ENCODE results near the gene HYAL1. TPM values are rescaled to one million over a fixed set of nuclear protein-coding genes. Genes with fewer than 3 reads are reported as not detected.
A peak's percentile ranks its signal among the peaks of the same experiment; 100 is the strongest.

Gene HYAL1, protein sequence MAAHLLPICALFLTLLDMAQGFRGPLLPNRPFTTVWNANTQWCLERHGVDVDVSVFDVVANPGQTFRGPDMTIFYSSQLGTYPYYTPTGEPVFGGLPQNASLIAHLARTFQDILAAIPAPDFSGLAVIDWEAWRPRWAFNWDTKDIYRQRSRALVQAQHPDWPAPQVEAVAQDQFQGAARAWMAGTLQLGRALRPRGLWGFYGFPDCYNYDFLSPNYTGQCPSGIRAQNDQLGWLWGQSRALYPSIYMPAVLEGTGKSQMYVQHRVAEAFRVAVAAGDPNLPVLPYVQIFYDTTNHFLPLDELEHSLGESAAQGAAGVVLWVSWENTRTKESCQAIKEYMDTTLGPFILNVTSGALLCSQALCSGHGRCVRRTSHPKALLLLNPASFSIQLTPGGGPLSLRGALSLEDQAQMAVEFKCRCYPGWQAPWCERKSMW
- total RNA-seq, result 1.1 TPM

DNA sequence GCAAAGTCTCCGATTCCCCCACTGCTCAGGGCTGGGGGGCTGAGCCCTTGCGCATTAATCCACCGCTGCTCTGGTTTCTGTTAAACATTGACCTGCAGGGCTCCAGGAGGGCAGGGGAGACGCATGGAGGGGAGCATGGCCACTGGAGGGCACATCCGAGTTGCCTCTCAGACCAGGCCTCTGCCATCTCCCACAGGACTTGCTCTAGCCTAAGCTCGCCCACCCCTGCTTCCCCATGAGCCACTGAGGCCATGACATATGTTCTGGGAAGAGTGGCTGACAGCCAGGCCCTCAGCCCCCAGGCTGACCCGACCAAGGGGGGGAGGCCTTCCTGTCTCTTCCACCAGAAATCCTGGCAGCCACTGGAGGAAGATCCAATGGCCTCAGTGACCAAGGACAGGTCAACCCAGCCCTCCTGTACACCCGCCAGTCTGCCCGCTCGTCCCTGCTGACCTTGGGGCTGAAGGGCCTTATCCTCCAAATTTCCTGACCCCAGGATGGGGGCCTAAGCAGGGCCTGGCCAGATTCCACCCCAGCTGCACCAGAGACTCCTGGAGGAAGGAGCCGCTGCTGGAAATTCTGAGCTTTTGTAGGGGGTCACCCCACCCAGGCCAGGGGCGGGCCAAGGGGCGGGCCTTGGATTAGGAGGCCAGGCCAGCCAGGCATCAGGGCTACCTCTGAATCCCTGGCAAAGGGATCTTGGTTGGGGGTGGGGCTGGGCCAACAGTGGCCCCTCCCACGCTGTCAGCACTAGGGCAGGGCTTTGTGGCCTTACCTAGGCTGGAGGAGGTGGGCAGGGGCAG is at the start of gene HYAL1:
Gene HYAL1 (minus strand): TSS at position 562 of the 803 bp plus-strand sequence. CDS start 618 bp downstream, outside the sequence.
- no peak for DNase-seq

DNA sequence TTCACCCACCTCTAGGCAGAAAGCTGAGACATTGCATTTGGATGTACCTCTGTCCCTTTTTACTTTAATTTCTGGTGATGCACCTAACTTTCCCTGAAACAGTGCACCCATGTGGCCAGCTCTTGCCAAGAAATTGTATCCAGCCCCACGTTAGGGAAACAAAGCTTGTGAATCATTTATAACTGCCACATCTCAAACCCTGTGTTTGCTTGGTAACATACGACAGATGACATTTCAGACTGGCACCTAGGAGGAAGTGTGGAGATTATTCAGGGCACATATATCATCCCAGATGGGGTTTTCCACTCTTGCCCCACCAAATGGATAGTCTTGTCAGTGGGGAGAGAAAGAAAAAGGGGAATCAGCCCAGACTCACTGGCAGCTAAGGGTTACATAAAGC is 49.4 kb upstream of the HYAL1 start:
- no peak for DNase-seq

DNA sequence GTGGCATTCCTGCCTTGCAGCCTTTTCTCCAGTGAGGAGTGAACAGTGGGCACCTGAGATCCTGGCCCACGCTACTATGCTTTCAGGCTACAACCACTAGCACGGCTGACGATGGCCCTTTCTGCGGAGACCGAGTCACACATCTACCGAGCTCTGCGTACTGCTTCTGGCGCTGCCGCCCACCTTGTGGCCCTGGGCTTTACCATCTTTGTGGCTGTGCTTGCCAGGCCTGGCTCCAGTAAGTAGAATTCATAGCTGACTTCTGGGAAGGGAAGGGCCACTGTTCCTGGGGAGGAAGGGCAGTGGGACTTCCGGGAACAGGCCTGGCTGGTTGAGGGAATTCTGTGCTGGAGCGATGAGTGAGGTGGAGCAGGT is 47.9 kb upstream of the HYAL1 start:
- DNase-seq, result no peak

DNA sequence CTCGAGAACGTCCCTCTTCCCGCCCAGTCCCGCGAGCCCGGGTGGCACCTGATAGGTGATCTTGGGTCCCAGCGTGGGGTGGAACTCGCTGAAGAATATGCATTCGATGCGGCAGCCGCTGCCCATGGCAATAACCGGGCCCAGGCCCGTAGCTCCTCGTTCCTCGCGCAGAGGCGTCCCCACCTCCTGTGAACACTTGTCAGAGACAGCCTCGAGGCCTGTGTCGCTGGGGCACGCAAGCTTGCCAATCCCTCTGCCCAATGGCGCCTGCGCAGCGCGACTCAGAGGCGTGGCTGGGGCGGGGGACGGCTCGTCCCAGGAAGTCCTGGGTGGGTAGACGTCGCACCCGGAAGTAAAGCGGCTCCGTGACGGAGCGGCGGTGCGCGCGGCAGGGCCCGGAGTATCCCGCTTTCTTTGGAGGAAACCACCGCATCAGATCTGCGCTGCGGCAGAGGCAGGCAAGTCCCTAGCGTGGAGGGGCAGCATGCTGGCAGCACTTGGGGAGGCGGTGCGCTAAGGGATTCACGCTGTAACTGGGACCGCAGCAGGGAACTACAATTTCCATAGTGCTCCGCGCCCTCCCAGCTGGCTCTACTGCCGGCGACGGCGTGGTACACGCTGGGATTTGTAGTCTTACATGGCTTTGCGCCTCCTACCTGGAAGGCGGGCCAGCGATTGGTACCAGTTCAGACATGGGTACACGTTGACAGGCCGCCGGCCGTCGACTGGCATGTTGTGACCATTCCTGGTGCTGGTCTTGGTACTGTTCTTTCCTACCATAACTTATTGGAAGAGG is 47.4 kb upstream of the HYAL1 start, which contains the start of the genes CYB561D2 and NPRL2:
Gene CYB561D2 (plus strand): TSS at position 336 of the 796 bp plus-strand sequence. CDS start 572 bp downstream, outside the sequence.
Gene NPRL2 (minus strand): TSS at position 249 of the 796 bp plus-strand sequence. CDS start 123 bp downstream, at position 126.
- DNase-seq, result peak; percentile 91

DNA sequence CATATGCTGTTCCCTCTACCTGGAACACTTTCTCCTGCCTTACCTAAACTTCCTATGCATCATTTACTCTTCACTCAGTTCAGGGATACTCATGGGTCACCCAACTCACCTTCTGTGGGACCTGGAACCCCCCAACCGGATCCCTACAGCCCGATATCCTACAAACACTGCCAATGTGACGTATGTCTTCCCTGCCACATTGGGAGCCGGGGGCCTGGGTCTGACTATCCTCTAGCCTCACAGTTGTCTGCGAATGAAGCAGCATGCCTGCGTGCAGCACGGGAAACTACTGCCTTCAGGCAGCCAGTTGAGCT is 46.8 kb upstream of the HYAL1 start:
- DNase-seq, result no peak

DNA sequence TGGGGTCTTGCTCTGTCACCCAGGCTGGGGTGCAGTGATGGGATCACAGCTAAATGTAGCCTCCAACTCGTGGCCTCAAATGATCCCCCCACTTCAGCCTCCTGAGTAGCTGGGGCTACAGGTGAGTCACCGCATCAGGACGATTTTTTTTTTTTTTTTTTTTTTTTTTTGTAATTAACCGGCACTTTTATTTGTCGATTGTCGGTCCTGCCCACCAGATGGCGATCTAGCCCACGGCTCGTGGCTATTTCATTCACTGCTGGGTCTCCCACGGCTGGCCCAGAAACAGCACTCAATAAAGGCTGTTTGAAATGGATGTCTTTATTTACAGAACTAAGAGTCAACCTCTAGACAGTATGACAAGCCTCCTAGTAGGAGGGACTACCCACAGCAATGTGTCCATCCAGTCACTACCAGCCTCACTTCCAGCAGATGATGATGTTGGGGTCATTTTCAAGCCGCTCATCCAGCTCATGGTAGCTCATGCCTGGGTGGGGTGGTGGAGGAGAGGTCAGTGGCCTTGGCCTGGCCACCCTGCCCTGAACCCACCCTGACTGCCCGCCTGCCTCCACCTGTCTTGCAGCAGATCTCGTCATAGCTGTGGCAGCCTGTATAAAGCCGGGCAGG is 43.9 kb upstream of the HYAL1 start:
- DNase-seq, result peak; percentile 51

DNA sequence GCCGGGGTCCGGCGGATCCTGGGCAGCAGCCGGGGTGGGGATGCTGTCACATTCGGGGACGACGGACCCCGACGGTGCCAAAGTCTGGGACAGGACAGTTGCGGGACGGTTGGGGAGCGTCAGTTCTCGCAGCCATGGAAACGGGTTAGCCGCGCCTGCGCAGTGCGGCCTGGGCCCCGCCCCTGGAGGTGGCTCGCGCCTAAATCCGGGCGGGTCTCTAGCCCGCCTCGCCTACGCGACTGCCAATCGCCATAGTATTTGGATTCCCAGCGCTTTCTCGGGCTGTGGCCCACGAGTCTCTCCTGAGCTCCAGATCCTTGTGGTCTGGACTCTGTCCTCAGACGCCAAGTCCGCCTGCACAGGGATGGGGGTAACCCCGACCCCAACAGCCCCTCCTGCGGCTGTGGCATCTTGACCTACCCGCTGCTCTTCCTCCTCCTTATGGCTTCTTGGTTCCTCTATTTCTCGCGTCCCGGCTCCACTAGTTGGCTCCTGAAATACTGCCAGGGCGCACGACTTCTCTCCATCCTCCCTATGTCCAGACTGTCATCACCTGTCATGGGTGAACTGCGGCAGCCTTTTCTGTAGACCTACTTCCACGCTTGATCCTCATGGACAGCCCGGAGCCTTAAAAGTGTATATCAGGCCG is 42.3 kb upstream of the HYAL1 start, which contains the start of gene ZMYND10:
Gene ZMYND10 (minus strand): TSS at position 147 of the 649 bp plus-strand sequence. CDS start 153 bp downstream, outside the sequence.
- no peak for DNase-seq

DNA sequence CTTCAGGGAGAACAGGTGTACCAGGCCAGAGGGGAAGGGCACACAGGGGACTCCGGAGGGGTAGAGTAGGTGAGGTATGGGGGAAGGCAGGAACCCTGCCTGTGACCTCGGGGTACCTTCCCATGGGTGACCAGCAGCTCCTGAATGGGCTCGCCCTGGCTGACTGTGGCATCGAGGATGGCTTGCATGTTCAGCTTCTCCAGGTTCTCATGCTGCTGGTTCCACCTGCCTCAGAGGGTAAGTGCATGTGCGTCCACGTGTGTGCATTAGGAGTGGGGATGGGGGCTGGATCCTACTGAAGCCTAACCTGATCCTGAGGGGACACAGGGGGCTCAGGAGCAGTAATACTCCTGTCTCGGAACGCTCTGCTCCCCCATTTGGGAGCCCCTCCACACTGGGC is 41.6 kb upstream of the HYAL1 start:
- DNase-seq, result no peak

DNA sequence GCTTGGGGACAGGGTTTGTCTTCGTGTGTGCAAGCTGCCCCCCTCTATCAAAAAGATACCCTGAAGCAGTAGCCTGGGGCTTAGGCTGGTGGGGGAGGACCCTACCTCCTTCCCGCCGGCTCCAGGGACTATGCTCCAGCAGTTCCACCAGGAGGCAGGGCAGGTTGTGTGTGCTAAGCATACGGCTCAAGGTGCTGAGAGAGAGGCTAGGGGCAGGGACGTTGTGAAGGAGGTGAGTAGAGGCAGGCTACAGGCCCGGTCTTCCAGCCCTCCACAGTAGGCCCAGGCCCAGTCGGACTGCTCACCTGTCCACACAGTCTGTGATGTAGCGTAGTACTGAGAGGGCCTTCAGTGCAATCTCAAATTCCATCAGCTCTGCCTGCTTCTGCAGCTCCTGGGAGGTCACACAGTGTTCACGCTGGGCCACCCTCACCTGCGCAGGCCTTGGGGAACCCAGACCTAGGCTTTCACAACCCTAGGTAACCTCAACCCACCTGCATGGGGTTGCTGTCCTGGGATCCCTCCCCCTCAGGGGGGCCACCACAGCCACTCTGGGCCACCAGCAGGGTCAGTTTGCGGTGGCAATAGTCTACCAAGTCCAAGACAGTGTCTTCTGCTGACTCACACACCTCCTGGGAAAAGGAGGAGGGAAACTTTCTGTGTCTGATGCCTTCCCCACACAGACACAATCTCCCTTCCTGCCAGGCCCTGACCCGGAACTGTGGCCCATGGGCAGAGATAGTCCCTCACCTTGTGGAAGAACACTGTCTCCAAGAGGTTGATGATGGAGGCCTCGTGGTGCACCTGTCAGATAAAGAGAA is 39.6 kb upstream of the HYAL1 start:
- DNase-seq, result no peak

DNA sequence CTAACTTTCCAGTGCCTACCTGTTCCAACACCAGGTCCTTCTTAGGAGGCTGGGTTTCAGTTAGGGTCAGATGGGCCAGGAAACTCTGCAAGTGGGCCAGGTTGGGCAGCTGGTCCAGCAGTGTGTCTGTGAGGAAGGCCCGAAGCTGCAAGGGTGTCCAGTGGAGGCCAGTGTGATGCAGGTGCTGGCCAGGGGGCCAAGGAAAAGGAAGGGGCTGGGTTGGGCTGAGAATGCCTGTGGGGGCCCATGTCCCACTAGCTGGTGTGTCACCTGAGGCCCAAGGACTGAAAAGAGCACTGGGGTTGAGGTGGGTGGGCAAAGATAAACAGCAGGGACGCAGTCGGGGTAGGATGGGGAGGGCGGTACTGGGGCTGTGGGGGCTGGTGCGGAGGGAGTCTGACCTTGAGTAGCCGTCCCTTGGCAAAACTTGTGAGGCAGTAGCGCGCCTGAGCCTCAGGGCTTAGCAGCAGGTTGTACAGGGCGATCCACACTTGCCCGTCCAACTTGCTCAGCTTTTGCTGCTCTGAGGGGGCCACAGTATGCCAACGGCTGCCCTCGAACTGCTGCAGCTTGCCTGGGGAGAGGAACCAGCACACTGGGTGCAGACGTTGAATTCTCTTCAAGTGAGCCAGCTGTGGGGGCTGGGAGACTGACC is 38.7 kb upstream of the HYAL1 start:
- no peak for DNase-seq

DNA sequence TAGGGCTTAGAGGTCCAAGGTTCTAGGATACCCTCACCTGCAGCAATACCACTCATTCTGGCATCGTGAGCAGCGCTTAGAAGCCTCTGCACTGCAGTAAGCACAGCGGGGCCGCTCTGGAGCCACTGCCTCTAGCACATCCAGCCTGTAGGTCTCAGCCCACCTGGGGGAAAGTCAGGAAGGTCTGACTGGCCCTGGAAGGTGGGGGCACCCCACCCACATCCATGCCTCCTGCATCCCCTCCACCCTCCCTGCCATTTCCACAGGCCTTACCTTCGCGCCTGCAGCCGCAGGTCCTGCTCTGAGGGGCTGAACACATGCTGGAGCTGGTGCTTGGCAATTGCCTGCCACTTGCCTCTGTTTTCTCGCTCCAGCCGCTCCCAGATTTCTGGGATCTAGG is 38.2 kb upstream of the HYAL1 start:
- DNase-seq, result no peak

DNA sequence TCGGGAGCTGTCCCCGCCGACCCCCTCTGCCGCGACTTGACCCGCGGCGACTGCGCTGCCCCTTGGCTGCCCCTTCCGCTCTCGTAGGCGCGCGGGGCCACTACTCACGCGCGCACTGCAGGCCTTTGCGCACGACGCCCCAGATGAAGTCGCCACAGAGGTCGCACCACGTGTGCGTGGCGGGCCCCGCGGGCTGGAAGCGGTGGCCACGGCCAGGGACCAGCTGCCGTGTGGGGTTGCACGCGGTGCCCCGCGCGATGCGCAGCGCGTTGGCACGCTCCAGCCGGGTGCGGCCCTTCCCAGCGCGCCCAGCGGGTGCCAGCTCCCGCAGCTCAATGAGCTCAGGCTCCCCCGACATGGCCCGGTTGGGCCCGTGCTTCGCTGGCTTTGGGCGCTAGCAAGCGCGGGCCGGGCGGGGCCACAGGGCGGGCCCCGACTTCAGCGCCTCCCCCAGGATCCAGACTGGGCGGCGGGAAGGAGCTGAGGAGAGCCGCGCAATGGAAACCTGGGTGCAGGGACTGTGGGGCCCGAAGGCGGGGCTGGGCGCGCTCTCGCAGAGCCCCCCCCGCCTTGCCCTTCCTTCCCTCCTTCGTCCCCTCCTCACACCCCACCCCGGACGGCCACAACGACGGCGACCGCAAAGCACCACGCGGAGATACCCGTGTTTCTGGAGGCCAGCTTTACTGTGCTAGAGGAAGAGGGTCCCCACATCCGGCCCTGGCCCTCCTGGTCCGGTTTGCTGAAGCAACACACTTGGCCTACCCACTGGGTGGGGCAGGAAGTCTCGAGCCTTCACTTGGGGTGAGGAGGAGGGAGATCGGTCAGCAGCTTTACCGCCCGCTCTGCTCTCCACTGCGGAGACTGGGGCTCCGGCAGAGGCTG is 37.3 kb upstream of the HYAL1 start, which contains the start of gene RASSF1:
Gene RASSF1 (minus strand): TSS at position 389 of the 882 bp plus-strand sequence. CDS start 31 bp downstream, at position 358.
- DNase-seq, result peak; percentile 77

DNA sequence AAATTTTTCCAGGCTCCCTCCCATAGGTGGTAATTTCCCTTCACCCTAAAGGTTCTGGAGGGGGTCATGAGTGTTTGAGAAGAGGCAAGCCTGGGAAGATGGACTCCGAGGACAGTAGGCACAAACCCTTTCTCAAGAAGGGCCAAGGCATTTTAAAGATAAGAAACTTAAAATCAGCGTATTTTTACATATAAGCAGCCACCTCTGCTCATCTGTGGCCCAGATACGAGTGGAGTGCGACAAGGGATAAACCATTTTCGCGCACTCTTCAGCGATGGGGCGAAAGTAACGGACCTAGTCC is 36.7 kb upstream of the HYAL1 start:
- DNase-seq, result no peak

DNA sequence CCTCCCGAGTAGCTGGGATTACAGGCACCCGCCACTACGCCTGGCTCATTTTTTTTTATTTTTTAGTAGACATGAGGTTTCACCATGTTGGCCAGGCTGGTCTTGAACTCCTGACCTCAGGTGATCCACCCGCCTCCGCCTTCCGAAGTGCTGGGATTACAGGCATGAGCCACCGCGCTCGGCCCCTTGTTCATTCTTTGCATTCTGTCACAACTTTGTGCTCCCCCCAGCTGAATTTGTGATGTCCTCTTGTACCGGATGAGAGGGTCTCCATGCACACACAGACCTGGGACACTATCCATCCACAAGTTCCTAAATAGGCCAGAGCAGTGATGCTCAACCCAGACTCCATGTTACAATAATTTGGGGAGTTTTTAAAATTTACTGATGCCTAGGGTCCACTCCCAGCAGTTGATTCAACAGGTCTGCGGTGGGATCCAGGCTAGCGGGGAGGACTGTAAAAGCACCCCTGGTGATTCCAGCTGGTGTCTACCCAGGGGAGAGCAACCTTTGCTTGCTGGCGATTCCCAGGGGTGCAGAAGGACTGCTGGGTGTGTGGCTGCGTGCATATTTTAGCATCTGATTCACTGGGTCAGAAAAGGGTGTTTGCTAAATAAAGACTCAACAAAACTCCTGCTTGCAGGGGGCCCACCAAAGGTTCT is 36.2 kb upstream of the HYAL1 start:
- no peak for DNase-seq

DNA sequence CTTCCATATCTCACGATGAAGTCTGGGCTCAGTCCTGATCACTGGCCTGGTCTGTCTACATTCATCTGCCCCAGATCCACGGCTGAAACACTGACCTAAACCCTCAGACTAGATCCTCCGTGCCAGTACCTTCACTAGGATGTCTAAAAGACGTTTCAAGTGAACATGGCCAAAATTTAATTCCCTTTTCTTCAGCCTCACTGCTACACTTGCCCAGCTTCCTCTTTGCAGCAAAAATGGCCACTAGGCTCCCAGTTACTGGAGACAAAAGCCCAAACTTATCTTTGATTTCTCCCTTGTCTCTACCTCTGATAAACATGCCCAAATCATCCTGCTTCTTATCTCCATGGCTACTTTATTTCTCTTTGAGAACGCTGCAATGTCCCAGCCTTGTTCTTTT is 35.6 kb upstream of the HYAL1 start:
- no peak for DNase-seq

DNA sequence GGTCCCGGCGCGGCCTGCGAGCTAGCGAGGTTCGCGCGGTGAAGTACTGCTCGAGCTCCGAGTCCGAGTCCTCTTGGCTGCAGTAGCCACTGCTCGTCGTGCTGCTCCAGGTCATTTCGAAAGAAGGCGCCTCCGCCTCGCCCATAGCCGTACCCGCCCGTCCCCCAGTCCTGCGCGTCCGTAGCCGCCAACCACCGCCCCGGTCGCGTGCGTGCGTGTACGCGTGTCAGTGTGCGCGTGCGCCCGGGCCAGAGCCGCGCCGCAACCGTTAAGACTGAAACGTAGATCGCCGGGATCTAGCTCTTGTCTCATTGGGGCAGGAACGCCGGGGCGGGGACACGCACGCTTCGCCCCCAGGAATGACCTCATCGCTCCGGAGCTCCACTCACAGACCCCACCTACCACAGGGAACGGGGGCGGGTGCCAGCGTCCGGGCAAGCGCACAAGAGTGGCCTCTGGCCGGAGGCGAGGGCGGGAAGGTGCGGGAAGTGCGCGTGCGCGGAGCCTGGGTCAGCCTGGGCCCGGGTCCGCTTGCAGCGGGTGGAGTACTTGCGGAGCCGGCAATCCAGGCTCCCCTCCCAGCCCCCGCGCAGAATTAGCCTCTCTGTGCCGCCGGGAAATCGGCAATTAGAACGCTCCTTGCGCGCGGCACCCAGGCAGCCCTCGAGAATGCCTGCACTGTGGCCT is 33.9 kb upstream of the HYAL1 start:
- peak; percentile 97 for DNase-seq

DNA sequence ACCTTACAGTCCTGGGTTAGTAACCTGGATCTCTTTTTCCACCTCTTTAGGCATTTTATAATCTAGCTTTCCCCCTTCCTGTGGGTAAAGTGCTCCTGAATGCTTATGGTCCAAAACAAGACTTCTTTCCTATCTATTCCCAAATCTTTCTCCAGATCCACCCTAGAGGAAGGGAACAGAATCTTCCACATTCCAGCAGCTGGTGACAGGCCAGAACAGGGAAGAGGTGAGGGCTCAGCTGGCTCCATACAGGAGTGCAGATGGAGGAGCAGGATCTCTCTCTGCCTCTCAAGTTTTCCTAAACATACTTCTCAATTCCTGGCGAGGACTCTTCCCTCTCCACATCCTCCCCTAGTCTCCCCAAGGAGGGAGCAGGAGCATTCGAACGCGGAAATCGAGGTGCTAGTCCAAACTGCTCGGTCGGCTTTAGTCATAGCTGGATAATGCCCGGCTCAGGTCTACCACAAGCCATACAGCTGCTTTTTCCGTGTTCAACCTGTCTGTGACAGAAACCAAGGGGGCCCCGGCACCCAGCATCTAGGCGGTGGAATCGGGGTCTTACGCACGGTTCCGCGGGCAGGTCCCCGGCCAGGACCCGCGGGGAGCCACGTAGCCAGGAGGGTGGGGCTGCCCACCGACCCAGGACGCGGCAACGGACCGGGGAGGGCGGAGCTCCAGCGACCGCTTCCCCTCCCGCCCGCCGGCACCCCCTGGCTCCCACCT is 33.2 kb upstream of the HYAL1 start:
- peak; percentile 56 for DNase-seq
